CD4-positive, alpha-beta T cell treated with Interleukin-17A for 1 hour (primary cell): ENCODE results near the gene PLPPR5.
"Not testable (repeated sequence)": the region's sequence is repeated elsewhere in the genome, so short reads cannot be mapped to it uniquely, and the experiment has no call there.

Source experiments
- DNase-seq: peaks from one replicate; pipeline ENCODE4 v3.0.0-alpha.2; 2020

The PLPPR5 gene

GRCh38 chr1:98908980-98909379 lies 95.7 kb downstream of the PLPPR5 start:
- no peak for DNase-seq

- no peak for DNase-seq
These were observed 97.9 kb downstream of the PLPPR5 start for GRCh38 chr1:98906809-98907208.

- DNase-seq = no peak
These were observed 98.3 kb downstream of the PLPPR5 start for GRCh38 chr1:98906361-98906760.

GRCh38 chr1:98904684-98905083 lies 100.0 kb downstream of the PLPPR5 start:
- DNase-seq = no peak

GRCh38 chr1:98903726-98904125 lies 100.9 kb downstream of the PLPPR5 start:
- DNase-seq = no peak

- DNase-seq = no peak
These were observed 101.4 kb downstream of the PLPPR5 start for GRCh38 chr1:98903261-98903660.

- no peak for DNase-seq
These were observed 105.7 kb downstream of the PLPPR5 start for GRCh38 chr1:98898940-98899339.

- no peak for DNase-seq
These were observed 107.2 kb downstream of the PLPPR5 start for GRCh38 chr1:98897479-98897878.

GRCh38 chr1:98896711-98897445 lies 107.8 kb downstream of the PLPPR5 start:
- no peak for DNase-seq

- no peak for DNase-seq
These were observed 111.3 kb downstream of the PLPPR5 start for GRCh38 chr1:98893371-98893770.

GRCh38 chr1:98888869-98889268 lies 115.8 kb downstream of the PLPPR5 start:
- no peak for DNase-seq

- no peak for DNase-seq
These were observed 117.2 kb downstream of the PLPPR5 start for GRCh38 chr1:98887507-98887906.

- no peak for DNase-seq
These were observed 119.8 kb downstream of the PLPPR5 start for GRCh38 chr1:98884864-98885263.

- DNase-seq = no peak
These were observed 122.8 kb downstream of the PLPPR5 start for GRCh38 chr1:98881901-98882300.

- DNase-seq = not testable (repeated sequence)
These were observed 123.4 kb downstream of the PLPPR5 start for GRCh38 chr1:98881234-98881633.

- DNase-seq = no peak
These were observed 129.8 kb downstream of the PLPPR5 start for GRCh38 chr1:98874828-98875227.

- DNase-seq = peak; percentile 94
These were observed 133.4 kb downstream of the PLPPR5 start for GRCh38 chr1:98870959-98871903.

- no peak for DNase-seq
These were observed 138.9 kb downstream of the PLPPR5 start for GRCh38 chr1:98865796-98866195.

GRCh38 chr1:98860329-98860728 lies 144.3 kb downstream of the PLPPR5 start:
- DNase-seq = no peak

GRCh38 chr1:98854137-98854536 lies 150.5 kb downstream of the PLPPR5 start:
- DNase-seq = peak; percentile 46

GRCh38 chr1:98849969-98850636 lies 154.6 kb downstream of the PLPPR5 start:
- DNase-seq = peak; percentile 15

GRCh38 chr1:98842241-98842640 lies 162.4 kb downstream of the PLPPR5 start:
- DNase-seq = no peak
